ENCODE data around the gene PIGL.

Gene PIGL

GRCh38 chr17:16267174-16267573 lies 50.2 kb downstream of the PIGL start:
- no peak for DNase-seq (ENCODE audit: low read depth in 1 of 2, low spot score in 1 of 2)
- Histone ChIP-seq H3K27me3 (ENCODE audit: insufficient read depth, poor library complexity, severe bottlenecking) (no peaks in the 10 kb centered on the region), H3K4me3 (replicated peaks; ENCODE audit: insufficient read depth, low read length) (no peak overlapping the region), H3K27ac (replicated peaks) (no peak overlapping the region)
- TF ChIP-seq CTCF (IDR thresholded peaks at IDR 0.05; ENCODE audit: insufficient read depth, low read length), result no peak
- no peak for TF ChIP-seq SPI1 (IDR thresholded peaks at IDR 0.05; ENCODE audit: borderline replicate concordance, low read depth)
- no peak for TF ChIP-seq POLR2AphosphoS5 (IDR thresholded peaks at IDR 0.05; ENCODE audit: low read depth)
- TF ChIP-seq GABPA (IDR thresholded peaks at IDR 0.05; ENCODE audit: low read depth), result no peak
- TF ChIP-seq REST (IDR thresholded peaks at IDR 0.05; ENCODE audit: insufficient replicate concordance, low read depth), result no peak

GRCh38 chr17:16269658-16270057 lies 52.6 kb downstream of the PIGL start:
- Histone ChIP-seq H3K27me3 (ENCODE audit: insufficient read depth, poor library complexity, severe bottlenecking) (no peaks in the 10 kb centered on the region), H3K27ac (replicated peaks) (no peak overlapping the region), H3K4me3 (replicated peaks; ENCODE audit: insufficient read depth, low read length) (no peak overlapping the region)
- TF ChIP-seq POLR2AphosphoS5 (IDR thresholded peaks at IDR 0.05; ENCODE audit: low read depth), result no peak
- no peak for DNase-seq (ENCODE audit: low read depth in 1 of 2, low spot score in 1 of 2)

- TF ChIP-seq POLR2AphosphoS5 (IDR thresholded peaks at IDR 0.05; ENCODE audit: low read depth), result no peak
- no peak for TF ChIP-seq GABPA (IDR thresholded peaks at IDR 0.05; ENCODE audit: low read depth)
- no peak for TF ChIP-seq REST (IDR thresholded peaks at IDR 0.05; ENCODE audit: insufficient replicate concordance, low read depth)
- TF ChIP-seq CTCF (IDR thresholded peaks at IDR 0.05; ENCODE audit: insufficient read depth, low read length), result no peak
- TF ChIP-seq SPI1 (IDR thresholded peaks at IDR 0.05; ENCODE audit: borderline replicate concordance, low read depth), result no peak
- no peak overlapping the region for H3K4me3 ChIP-seq (replicated peaks; ENCODE audit: insufficient read depth, low read length)
- no peak for DNase-seq (ENCODE audit: low read depth in 1 of 2, low spot score in 1 of 2)
- H3K27me3 ChIP-seq (ENCODE audit: insufficient read depth, poor library complexity, severe bottlenecking), result no peaks in the 10 kb centered on the region
- no peak overlapping the region for H3K27ac ChIP-seq (replicated peaks)
Observed at GRCh38 chr17:16272111-16272840, 55.3 kb downstream of the PIGL start.

- DNase-seq (ENCODE audit: low read depth in 1 of 2, low spot score in 1 of 2), result no peak
- Histone ChIP-seq H3K27ac (replicated peaks) (no peak overlapping the region), H3K4me3 (replicated peaks; ENCODE audit: insufficient read depth, low read length) (no peak overlapping the region), H3K27me3 (ENCODE audit: insufficient read depth, poor library complexity, severe bottlenecking) (no peaks in the 10 kb centered on the region)
- TF ChIP-seq POLR2AphosphoS5 (IDR thresholded peaks at IDR 0.05; ENCODE audit: low read depth), result no peak
- TF ChIP-seq GABPA (IDR thresholded peaks at IDR 0.05; ENCODE audit: low read depth), result no peak
- TF ChIP-seq SPI1 (IDR thresholded peaks at IDR 0.05; ENCODE audit: borderline replicate concordance, low read depth), result no peak
- no peak for TF ChIP-seq REST (IDR thresholded peaks at IDR 0.05; ENCODE audit: insufficient replicate concordance, low read depth)
- TF ChIP-seq CTCF (IDR thresholded peaks at IDR 0.05; ENCODE audit: insufficient read depth, low read length), result no peak
Observed at GRCh38 chr17:16273499-16273898, 56.5 kb downstream of the PIGL start.

All from HL-60 (cell line).